Measurements from ENCODE around the gene PNPLA3.

GRCh38 chr22:43974028-43974545, 50.5 kb downstream of the PNPLA3 start:
- TF ChIP-seq EZH2 (IDR thresholded peaks at IDR 0.05; ENCODE audit: borderline replicate concordance, low read depth, low read length, severe bottlenecking) (no peak), CTCF (IDR thresholded peaks at IDR 0.05; ENCODE audit: borderline replicate concordance, extremely low read depth, low read length, poor library complexity, severe bottlenecking) (no peak)

Measured in DND-41 (cell line).